Mononuclear cell (primary cell): ENCODE results near the gene HELZ2. TPM values are rescaled to one million over a fixed set of nuclear protein-coding genes. Genes with fewer than 3 reads are reported as not detected.

Experiments used
- H3K27me3 ChIP-seq: 2 replicates; pipeline ENCODE4 v1.6.0; 2011; ENCODE audit warnings: low read length, control low read depth; ENCODE audit not compliant: insufficient read depth
- H3K4me1 ChIP-seq: 2 replicates; pipeline ENCODE4 v1.5.1; 2011; ENCODE audit warnings: mild to moderate bottlenecking, low read length, control low read depth; ENCODE audit not compliant: insufficient read depth
- H3K4me3 ChIP-seq: 2 replicates; pipeline ENCODE4 v1.5.1; 2011; ENCODE audit warnings: mild to moderate bottlenecking, low read length, moderate library complexity
- H3K9me3 ChIP-seq: 2 replicates; pipeline ENCODE4 v1.5.1; 2011; ENCODE audit warnings: low read depth, mild to moderate bottlenecking, control low read depth, low read length
- total RNA-seq: library from RNA; depleted of rRNA; stranded (reverse); fragments of >200 nt; gene quantifications from one replicate; pipeline ENCODE4 v1.2.3, GENCODE V29; 2012

HELZ2 gene
- total RNA-seq, 1 donor, result 49.0 TPM

DNA sequence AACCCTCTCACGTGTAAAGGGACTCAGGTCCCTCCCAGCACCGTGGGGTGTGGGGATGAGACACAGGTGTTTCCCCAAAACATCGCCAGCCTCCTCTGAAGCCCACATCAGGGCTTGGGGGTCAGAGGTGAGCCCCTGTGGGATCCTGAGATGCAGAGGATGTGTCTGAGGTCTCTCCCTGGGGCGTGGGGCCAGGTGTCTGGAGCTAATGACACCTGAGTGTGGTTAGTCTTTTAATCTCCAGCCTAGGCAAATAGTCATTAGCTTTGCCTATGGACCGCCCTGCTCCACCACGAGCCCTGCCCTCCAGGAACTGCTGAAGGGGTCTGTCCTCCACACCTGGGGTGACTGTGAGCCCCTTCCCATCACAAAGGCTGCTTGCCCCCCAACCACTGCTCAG, 28.2 kb downstream of the HELZ2 start:
- Histone ChIP-seq H3K4me1 (no peaks in the 10 kb centered on the region), H3K9me3 (no peaks in the 10 kb centered on the region), H3K27me3 (no peaks in the 10 kb centered on the region), H3K4me3 (no peak overlapping the region)

DNA sequence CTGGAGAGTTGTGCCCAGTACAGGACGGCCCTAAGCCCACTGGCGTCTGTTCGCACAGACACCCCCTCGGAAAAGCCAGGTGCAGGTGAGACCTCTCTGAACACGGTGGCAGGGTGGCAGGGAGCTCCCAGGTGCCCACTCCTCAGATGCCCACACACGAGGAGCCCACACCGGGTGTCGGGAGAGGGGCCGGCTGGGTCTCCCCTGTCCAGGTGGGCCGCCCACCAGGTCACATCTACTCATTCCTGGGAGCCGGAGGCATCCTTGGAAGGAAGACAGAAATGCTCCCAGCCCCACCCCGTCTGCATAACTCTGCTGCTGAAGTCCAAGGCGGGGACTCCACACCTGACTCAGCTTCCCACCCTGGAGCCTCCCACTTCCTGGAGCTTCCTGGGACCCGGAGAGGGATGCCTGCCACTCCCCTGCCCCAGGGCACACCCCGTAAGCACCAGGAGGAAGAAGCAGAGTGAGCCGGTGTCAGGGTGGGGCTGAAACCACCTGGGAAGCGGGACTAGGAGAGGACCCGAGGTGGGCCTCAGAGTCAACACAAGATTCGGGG, 29.0 kb downstream of the HELZ2 start:
- H3K4me1 ChIP-seq, result no peaks in the 10 kb centered on the region
- no peak overlapping the region for H3K4me3 ChIP-seq
- H3K9me3 ChIP-seq, result no peaks in the 10 kb centered on the region
- H3K27me3 ChIP-seq, result no peaks in the 10 kb centered on the region

DNA sequence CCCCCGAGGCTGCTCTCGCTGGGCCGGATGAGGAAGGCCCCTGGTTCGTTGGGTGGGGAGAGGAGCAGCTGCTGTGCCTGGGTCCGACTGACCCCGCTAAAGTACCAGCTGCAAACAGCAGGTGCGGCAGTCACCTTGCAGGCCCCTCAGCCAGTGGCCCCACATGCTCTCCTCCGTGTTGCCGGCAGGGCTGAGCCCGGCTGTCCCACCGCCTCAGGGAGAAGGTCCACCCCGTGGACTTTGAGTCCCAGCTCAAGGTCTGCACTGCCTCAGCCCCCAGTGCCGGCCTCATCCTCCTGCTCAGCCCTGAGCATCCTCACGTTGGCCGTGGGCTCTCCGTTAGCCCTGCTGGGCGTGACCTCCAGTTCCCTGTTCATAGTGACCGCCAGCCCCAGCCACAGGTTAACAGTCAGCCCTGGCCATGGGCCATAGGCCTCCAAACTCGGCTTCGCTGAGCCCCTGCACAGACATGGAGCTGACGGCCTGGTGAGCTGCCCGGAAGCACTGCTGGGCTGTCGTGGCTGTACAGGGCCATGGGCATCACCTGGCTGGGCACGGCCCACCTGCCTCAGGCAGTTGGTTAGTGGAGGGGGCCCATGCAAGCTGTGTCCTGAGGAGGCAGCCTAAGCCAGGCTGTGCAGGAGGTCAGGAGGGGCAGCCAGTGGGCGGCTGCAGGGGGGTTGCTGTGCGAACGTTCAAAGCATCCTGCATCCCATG, 29.6 kb downstream of the HELZ2 start:
- H3K4me3 ChIP-seq, result no peak overlapping the region
- H3K4me1 ChIP-seq, result no peaks in the 10 kb centered on the region
- H3K9me3 ChIP-seq, result no peaks in the 10 kb centered on the region
- H3K27me3 ChIP-seq, result no peaks in the 10 kb centered on the region

DNA sequence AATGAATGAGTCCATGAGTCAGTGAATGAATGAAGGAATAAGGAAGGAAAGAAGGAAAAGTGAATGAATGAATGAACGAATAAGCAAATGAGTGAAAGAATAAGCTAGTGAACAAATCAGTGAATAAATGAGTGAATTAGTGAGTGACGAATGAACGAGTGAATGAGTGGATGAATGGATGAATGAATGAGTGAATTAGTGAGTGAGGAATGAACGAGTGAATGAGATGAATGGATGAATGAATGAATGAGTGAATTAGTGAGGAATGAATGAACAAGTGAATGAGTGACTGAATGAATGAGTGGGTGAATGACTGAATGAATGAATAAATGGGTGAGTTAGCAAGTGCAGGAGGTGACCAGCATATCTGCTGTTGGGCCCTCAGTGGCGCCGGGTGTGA, 30.3 kb downstream of the HELZ2 start:
- Histone ChIP-seq H3K9me3 (no peaks in the 10 kb centered on the region), H3K4me3 (no peak overlapping the region), H3K27me3 (no peaks in the 10 kb centered on the region), H3K4me1 (no peaks in the 10 kb centered on the region)

DNA sequence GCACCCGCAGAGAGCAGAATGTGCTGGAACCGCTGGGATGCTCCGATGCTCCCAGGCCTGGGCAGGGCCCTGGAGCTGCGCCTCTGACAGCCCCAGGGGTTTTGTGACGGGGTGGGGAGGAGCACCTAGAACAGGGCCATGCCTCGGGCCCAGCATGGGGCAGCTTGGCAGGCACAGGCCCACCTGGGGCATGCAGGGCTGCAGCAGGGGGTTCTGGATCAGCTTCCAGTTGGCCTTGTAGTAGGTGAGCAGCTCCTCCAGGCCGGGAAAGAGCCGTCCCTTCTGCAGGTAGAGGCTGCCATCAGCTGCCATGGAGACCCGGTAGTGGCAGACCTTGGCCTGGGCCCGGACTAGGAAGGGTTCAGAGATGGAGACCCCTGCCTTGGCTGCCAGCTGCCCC, 30.9 kb downstream of the HELZ2 start:
- Histone ChIP-seq H3K4me1 (peaks cover 4% of the 10 kb centered on the region), H3K4me3 (no peak overlapping the region), H3K27me3 (no peaks in the 10 kb centered on the region), H3K9me3 (no peaks in the 10 kb centered on the region)

DNA sequence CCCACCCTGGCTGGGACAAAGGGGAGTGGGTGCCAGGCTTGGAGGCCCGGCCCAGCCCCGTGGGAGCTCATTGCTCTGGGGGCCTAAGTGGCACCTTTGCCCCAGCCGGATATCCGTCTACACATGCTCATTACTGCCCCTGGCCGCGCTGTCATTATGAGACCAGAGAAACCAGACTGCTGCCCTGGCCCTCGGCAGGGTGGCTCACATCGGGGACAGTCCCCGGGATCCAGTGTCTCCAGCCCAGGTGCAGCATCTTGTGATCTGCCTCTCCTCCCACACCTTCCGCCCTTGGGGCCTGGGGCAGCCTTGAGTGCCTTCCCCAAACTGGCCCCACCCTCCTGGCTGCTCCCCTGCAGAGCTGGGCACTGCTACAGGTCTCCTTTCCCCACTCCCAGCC, 31.3 kb downstream of the HELZ2 start:
- Histone ChIP-seq H3K9me3 (no peaks in the 10 kb centered on the region), H3K4me3 (no peak overlapping the region), H3K27me3 (no peaks in the 10 kb centered on the region), H3K4me1 (peaks cover 8% of the 10 kb centered on the region)

DNA sequence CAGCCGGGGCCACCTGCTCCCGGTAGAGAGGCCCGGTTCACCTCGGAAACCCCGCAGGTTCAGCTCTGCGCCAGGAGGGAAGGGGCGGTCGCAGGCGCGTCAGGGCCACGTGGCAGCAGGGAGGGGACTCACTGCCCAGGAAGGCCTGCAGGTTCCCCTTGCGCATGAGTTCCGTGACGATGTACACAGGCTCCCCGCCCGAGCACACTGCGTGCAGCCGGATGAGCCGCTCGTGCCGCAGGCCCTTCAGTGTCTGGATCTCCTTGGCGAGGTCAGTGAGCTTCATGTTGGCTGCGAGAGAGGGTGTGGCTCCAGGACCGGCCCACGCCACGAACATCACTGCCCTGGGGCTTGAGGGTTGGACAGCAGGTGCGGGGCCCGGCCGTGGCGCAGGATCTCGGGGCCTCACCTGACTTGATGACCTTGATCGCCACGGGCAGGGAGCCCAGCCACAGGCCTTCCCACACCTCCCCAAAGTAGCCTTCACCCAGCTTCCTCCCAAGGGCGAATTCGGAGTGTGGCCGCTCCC, 31.9 kb downstream of the HELZ2 start:
- Histone ChIP-seq H3K4me1 (peaks cover 14% of the 10 kb centered on the region), H3K27me3 (no peaks in the 10 kb centered on the region), H3K4me3 (no peak overlapping the region), H3K9me3 (no peaks in the 10 kb centered on the region)

DNA sequence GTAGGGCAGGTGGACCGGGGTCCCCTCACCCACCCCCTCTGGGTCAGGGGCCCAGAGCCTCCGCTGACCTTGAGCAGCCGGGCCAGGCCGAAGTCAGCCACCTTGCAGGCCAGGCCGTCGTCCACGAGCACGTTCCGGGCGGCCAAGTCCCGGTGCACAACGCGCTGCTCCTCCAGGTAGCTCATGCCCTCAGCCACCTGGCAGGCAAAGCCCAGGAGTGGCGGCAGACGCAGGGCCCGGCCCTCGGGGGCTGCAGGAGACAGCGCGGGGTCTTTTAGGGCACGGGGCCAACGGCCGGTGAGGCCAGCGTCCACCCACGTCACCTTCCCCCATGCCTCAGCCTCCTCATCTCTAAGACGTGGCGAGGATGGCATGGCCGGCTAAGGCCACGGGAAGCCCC, 32.7 kb downstream of the HELZ2 start:
- no peaks in the 10 kb centered on the region for H3K9me3 ChIP-seq
- H3K27me3 ChIP-seq, result no peaks in the 10 kb centered on the region
- H3K4me3 ChIP-seq, result no peak overlapping the region
- peaks cover 21% of the 10 kb centered on the region for H3K4me1 ChIP-seq

DNA sequence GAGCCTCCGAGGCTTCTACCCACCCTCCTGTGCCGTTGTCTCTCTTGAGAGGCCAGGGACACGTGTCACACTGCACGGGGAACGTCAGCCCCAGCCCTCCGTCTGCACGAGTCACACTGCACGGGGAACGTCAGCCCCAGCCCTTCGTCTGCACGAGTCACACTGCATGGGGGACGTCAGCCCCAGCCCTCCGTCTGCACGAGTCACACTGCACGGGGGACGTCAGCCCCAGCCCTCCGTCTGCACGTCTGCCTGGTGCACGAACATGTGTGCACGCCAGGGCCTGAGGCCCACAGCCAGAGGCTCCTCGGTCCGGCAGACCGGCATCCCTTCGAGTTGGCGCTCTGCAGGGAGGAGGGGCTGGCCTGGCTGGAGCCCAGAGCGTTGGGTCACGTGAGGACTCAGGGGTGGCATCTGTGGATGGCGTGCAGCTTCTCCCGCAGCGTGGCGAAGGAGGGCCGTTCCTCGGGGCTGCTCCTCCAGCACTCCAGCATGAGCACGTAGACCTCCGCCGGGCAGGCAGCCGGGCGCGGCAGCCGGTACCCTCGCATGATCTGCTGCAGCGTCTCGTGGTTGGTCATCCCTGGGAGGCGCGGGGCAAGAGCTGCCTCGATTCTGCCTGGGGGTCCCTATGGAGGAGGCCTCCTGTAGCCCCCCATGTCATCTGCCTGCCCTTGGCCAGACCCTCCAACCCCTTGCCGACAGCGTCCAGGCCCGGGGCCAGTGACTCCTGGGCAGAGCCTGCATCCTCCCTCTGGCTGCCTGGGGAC, 33.4 kb downstream of the HELZ2 start:
- Histone ChIP-seq H3K27me3 (no peaks in the 10 kb centered on the region), H3K4me1 (peaks cover 23% of the 10 kb centered on the region), H3K4me3 (no peak overlapping the region), H3K9me3 (no peaks in the 10 kb centered on the region)

DNA sequence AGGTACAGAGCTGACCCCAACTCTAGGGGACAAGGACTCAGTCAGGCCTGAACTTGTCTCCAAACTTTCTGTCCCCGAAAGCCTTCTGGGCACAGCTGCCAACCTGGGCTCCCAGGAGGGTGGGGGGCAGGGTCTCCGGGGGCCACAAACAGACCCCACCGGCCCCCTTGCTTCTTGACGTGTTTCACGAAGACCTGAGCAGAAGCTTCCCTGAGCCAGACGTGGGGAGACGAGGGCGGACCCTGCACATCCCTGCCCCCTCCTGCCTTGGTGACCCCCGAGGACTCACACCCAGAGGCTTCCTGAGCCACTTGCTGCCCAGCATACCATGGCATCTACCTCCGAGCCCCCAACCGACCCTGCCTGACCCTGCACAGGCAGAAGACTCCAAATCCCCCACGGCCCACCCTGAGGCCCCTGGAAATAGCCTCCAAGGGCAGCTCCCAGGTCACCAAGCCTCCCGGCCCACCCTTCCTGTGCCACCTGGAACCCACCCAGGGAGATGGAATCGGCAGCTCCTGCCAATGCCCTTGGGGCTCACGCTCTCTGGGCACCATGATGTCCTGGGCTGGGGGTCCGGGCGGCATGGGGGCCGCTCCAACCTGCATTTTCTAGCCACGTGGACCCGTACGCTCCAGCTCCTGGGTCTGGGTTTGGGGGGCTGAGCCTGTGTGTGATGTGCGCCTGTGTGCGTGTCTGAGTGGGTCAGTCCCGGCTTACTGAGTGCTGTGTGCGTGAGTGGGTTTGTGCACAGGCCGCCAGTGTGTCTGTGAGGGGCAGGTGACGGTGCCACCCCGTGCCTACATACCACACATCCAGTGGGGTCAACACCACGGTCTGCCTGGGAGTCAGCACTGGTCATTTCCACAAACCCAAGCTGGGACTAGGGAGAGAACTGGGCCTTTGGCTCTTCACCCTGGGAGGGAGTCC, 34.3 kb downstream of the HELZ2 start:
- Histone ChIP-seq H3K4me1 (peaks cover 23% of the 10 kb centered on the region), H3K9me3 (no peaks in the 10 kb centered on the region), H3K27me3 (no peaks in the 10 kb centered on the region), H3K4me3 (no peak overlapping the region)

DNA sequence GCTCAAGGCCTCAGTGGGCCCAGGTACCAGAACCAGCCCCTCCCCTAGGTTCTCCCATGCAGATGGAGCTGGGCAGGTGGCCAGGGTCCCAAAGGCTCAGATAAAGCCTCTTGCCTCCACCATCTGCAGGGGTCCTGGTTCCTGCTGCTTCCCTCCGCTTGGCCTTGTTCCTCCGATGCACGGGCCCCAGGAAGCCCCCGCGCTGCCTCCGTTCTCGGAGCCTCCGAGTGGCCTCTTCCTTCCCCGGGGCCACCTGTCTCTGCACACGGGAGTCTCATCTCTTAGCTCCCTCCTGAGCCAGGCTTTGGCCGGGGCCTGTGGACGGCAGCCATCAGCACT, 35.0 kb downstream of the HELZ2 start:
- Histone ChIP-seq H3K4me1 (peaks cover 23% of the 10 kb centered on the region), H3K9me3 (no peaks in the 10 kb centered on the region), H3K4me3 (no peak overlapping the region), H3K27me3 (no peaks in the 10 kb centered on the region)

DNA sequence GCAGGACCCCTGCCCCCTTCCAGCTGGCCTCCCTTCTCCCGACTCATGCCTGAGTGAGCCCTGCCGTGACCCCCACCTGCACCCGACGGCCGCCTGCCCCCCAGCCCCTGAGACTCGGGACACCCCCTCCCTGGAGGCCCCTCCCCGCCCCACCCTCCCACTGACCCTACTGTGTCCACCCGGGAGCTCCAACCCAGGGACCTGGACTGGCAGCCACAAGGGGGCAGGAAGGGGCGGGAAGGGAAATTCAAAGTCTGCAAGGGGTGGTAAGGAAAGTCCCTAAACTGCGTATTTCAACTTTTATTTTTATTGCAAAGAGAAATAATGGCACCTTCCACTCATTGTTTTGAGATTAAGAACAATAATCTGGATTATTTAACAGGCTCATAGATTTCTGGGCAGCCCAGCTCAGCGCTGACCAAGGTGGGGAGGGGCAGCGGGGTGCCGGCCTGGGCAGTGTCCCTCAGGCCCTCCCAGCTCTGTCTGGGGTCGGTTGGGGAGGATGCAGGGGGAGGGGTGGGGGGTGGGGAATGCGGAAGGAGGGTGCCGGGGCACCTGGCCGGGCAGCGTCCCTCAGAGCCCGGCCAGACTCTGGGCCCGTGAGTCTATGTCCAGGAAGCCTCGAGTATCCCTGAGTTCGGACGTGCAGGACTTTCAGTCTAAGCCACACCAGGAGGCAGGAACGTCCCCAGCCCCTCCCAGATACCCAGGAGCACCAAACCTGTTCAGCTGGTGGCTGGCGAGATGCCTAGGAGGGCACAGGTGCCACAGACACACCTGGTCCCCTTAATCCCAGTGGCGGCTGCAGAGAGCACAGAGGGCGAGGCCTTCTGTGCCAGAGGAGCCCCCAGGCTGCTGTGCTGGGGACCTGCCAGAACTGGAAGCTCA, 35.6 kb downstream of the HELZ2 start:
- H3K4me3 ChIP-seq, result no peak overlapping the region
- no peaks in the 10 kb centered on the region for H3K27me3 ChIP-seq
- H3K4me1 ChIP-seq, result peaks cover 23% of the 10 kb centered on the region
- H3K9me3 ChIP-seq, result no peaks in the 10 kb centered on the region

DNA sequence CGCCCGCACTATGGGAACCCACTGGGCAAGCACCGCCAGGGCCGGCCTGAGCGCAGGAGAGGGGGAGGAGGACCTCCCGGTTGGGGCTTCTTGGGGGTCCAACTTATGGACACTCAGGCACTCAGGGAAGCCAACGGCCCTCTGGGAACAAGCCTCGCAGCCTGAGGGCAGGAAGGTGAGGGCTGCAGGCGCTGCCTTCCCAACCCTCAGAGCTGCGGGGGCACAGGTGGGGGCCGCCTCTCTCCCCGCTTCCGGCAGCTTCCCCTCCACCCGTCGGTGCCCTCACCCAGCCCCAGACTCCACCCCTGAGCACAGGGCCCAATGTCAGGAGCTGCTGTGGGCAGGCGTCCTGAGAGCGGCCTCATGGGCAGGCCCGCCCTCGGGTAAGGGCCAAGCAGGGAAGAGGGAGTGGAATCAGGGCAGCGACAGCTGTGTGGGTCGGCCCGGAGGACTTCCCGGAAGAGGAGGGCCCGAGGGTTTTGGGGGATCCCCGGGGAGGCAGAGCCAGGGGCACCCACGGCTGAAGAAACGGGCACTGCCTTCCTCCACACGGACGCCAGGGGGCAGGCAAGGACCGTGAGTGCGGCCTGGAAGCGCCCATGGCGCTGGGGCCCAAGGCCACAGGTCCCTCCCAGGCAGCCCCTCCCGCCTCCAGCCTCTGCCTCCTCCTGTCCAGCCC, 36.4 kb downstream of the HELZ2 start:
- Histone ChIP-seq H3K4me1 (peaks cover 23% of the 10 kb centered on the region), H3K27me3 (no peaks in the 10 kb centered on the region), H3K9me3 (no peaks in the 10 kb centered on the region), H3K4me3 (peak overlapping the region; percentile 34)
